ENCODE measurements around the gene EEF1AKMT2. TPM values are rescaled to one million over a fixed set of nuclear protein-coding genes. Genes with fewer than 3 reads are reported as not detected.

EEF1AKMT2 gene
- total RNA-seq, 4 donors from 2014 or later, result 9.5 to 23.3 (median 18.5) TPM

DNA sequence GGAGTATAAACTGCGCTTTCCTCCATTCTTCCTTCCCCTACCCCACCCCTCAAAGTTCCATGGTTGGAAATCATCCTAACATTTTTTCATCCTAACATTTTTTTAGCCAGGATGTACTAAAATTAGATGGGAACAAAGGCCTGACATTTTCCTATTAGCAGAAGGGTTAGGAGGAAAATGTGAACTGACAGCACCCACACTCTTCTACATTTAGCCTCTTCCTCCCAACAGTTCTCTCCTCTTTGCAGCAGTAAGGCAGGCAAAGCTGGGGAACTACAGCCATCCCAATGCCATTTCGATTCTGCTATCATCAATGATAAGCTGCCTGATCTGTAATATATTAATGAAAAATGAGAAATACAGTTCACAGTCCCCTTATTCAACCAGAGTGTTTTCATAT, 36.1 kb downstream of the EEF1AKMT2 start:
- no peak for TF ChIP-seq POLR2A (IDR thresholded peaks at IDR 0.05)
- TF ChIP-seq, protein P1, sequence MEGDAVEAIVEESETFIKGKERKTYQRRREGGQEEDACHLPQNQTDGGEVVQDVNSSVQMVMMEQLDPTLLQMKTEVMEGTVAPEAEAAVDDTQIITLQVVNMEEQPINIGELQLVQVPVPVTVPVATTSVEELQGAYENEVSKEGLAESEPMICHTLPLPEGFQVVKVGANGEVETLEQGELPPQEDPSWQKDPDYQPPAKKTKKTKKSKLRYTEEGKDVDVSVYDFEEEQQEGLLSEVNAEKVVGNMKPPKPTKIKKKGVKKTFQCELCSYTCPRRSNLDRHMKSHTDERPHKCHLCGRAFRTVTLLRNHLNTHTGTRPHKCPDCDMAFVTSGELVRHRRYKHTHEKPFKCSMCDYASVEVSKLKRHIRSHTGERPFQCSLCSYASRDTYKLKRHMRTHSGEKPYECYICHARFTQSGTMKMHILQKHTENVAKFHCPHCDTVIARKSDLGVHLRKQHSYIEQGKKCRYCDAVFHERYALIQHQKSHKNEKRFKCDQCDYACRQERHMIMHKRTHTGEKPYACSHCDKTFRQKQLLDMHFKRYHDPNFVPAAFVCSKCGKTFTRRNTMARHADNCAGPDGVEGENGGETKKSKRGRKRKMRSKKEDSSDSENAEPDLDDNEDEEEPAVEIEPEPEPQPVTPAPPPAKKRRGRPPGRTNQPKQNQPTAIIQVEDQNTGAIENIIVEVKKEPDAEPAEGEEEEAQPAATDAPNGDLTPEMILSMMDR (IDR thresholded peaks at IDR 0.05), result no peak
- DNase-seq, result no peak

DNA sequence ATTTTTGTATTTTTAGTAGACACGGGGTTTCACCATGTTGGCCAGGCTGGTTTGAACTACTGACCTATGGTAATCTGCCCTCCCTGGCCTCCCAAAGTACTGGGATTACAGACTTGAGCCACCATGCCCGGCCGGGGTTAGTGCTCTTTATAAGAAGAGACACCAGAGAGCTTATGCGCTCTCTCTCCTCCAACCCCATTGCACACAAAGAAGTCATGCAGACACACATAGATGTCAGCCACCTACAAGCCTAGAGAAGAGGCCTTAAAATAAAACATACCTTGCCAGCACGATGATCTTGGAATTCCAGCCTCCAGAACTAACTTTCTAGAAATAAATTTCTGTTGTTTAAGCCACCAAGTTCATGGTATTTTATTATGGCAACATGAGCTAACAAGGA, 37.5 kb downstream of the EEF1AKMT2 start:
- H3K9me3 ChIP-seq, result no peaks in the 10 kb centered on the region
- no peaks in the 10 kb centered on the region for H3K4me1 ChIP-seq
- H3K4me3 ChIP-seq, result no peak overlapping the region
- TF ChIP-seq POLR2A (IDR thresholded peaks at IDR 0.05), result no peak
- TF ChIP-seq, protein P1 (IDR thresholded peaks at IDR 0.05), result no peak
- no peak overlapping the region for H3K27ac ChIP-seq
- H3K36me3 ChIP-seq, result peaks cover 0 to 14% (median 0%) of the 10 kb centered on the region in 3 donors
- no peak for DNase-seq
- H3K27me3 ChIP-seq, result no peaks in the 10 kb centered on the region

More for the DNA sequence above, 36.1 kb downstream of the EEF1AKMT2 start:
- H3K27me3 ChIP-seq, result no peaks in the 10 kb centered on the region
- H3K27ac ChIP-seq, result no peak overlapping the region
- H3K4me3 ChIP-seq, result no peak overlapping the region
- no peaks in the 10 kb centered on the region for H3K4me1 ChIP-seq
- H3K36me3 ChIP-seq, result peaks cover 0 to 28% (median 0%) of the 10 kb centered on the region in 3 donors
- no peaks in the 10 kb centered on the region for H3K9me3 ChIP-seq

DNA sequence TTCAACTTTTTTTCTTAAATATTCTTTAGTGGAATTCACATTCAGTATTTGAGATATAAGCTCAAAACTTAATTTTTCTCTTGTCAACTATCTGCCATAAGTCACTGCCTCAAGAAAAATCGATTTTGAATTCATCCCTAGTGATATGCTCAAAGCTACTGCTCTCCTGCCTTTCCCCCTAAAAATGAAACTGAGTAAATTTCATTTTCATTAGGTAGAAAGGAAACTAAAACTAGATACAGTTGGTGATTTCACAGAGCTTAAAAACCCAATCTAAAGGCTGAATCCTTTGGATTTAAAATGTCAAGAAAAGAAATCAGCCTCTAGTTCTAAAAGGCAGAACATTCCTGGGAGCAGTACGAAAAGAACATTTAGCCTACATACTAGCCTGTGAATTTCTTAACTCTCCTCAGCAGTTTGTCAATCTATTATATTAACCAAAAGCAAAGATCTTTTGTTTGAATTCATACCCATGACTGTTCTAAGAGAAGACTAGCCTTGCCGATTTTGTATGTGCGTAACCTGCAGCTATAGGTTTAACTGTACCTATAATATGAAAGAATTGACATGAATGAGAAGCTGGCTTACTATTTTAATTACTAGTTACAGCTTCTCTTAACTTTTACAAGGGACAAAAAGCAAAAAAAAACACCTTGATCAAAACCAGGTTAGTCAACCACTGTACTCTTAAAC, 42.6 kb downstream of the EEF1AKMT2 start:
- H3K4me1 ChIP-seq, result peaks cover 0 to 22% (median 4%) of the 10 kb centered on the region in 4 donors
- no peaks in the 10 kb centered on the region for H3K27me3 ChIP-seq
- H3K27ac ChIP-seq, result no peak overlapping the region
- no peak overlapping the region for H3K4me3 ChIP-seq
- H3K36me3 ChIP-seq, result no peaks in the 10 kb centered on the region
- TF ChIP-seq, protein P1 (IDR thresholded peaks at IDR 0.05), result no peak
- no peak for TF ChIP-seq POLR2A (IDR thresholded peaks at IDR 0.05)
- DNase-seq, result no peak
- H3K9me3 ChIP-seq, result no peaks in the 10 kb centered on the region

DNA sequence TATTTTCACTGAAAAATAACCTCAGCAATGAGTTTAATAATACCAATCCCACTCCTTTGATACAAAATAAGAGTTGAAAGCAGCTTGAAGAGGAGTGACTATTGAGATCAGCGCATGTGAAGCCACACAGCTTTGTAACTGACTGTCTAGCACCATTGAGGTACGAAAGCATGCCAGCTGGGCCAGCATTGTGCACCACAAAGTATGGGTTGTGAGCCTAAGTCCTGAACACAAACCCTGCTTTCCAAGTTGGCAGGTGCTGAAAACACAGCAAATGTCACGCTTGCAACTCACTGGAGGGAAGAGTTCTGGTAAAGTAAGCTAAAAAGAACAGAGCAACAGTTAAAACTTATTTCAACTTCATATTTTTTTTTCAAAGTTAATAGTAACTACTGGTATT, 43.5 kb downstream of the EEF1AKMT2 start:
- peak in 1 of 3 donors; percentile 50 for DNase-seq
- H3K27me3 ChIP-seq, result no peaks in the 10 kb centered on the region
- H3K4me1 ChIP-seq, result peaks cover 0 to 22% (median 4%) of the 10 kb centered on the region in 4 donors
- TF ChIP-seq, protein P1 (IDR thresholded peaks at IDR 0.05), result no peak
- no peak for TF ChIP-seq POLR2A (IDR thresholded peaks at IDR 0.05)
- H3K36me3 ChIP-seq, result no peaks in the 10 kb centered on the region
- H3K27ac ChIP-seq, result peak overlapping the region in 2 of 4 donors; percentile 92 to 95
- no peaks in the 10 kb centered on the region for H3K9me3 ChIP-seq
- H3K4me3 ChIP-seq, result no peak overlapping the region

DNA sequence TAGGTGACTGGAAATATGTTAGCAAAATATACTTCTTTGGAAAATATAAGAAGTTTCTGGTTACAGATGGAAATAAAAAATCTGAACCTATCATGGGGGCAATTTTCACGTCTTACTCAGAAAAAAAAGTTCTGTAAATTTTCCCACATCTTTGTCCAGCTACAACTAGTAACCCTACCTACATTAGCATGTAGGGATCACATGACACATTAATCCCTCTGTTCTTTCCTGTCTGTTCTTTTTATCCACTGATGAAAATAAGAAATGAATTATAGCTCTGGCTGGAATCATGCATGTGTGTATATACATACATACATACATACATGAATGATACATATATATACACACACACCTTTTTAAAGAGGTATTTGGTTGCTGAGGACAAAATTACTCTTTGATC, 43.9 kb downstream of the EEF1AKMT2 start:
- no peaks in the 10 kb centered on the region for H3K27me3 ChIP-seq
- H3K4me1 ChIP-seq, result peaks cover 0 to 22% (median 4%) of the 10 kb centered on the region in 4 donors
- DNase-seq, result no peak
- H3K36me3 ChIP-seq, result no peaks in the 10 kb centered on the region
- no peak overlapping the region for H3K4me3 ChIP-seq
- peak overlapping the region in 2 of 4 donors; percentile 92 to 95 for H3K27ac ChIP-seq
- no peak for TF ChIP-seq POLR2A (IDR thresholded peaks at IDR 0.05)
- TF ChIP-seq, protein P1 (IDR thresholded peaks at IDR 0.05), result no peak
- H3K9me3 ChIP-seq, result no peaks in the 10 kb centered on the region

Measured in Peyer's patch (tissue), 4 donors.